Endothelial cell of umbilical vein (primary cell): ENCODE measurements around the gene SLC22A24. TPM values are rescaled to one million over a fixed set of nuclear protein-coding genes. Genes with fewer than 3 reads are reported as not detected.

Experiments
- Bru-seq: library from RNA; stranded (reverse); fragments of 400-500 nt; gene quantifications from one replicate; lab custom pipeline; 2021; lab: Mats Ljungman, UMichigan
- BruChase-seq, 2 experiments: library from RNA; stranded (reverse); fragments of 400-500 nt; gene quantifications; one replicate each; lab custom pipeline; 2021; lab: Mats Ljungman, UMichigan
- BruUV-seq: library from RNA; stranded (reverse); fragments of 400-500 nt; replicated peaks from 2 replicates; lab custom pipeline; 2021; lab: Mats Ljungman, UMichigan
- CTCF ChIA-PET: fragments of 300-600, 350-600 bp; sonication (Branson Sonifier 250); formaldehyde crosslinking; loops from one replicate; lab custom pipeline; 2021; ENCODE audit warnings: antibody characterized with exemption, inconsistent platforms; lab: Charles Lee
- POLR2A ChIA-PET: fragments of 300-600, 350-600 bp; sonication (Branson Sonifier 250); formaldehyde crosslinking; loops from one replicate; lab custom pipeline; 2021; ENCODE audit warnings: antibody characterized with exemption, inconsistent platforms; lab: Charles Lee
- DNase-seq: peaks from one replicate; pipeline ENCODE4 v3.0.0-alpha.2; 2011; ENCODE audit warnings: low read depth, low spot score
- FAIRE-seq: peaks from 2 replicates; lab custom pipeline; 2011; peaks lifted over from hg19 to GRCh38; lab: Jason Lieb, UNC
- H2AFZ ChIP-seq: 2 replicates; pipeline ENCODE4 v1.6.0; 2012; ENCODE audit warnings: low read depth, low read length, control low read depth, inconsistent platforms
- H3K27ac ChIP-seq: 2 replicates; pipeline ENCODE4 v1.5.1; 2011; ENCODE audit warnings: low read depth, mild to moderate bottlenecking, control low read depth, low read length, moderate library complexity; ENCODE audit not compliant: insufficient read depth
- H3K27me3 ChIP-seq, 2 experiments: 2 replicates each; pipeline versions ENCODE4 v1.6.0 to v1.6.1; 2011; ENCODE audit warnings: low read length in 2 of 2, mixed read lengths in 1 of 2; ENCODE audit not compliant: control insufficient read depth in 2 of 2, insufficient read depth in 2 of 2
- H3K36me3 ChIP-seq, 2 experiments: 2 replicates in 1 of 2; 3 replicates in 1 of 2; pipeline ENCODE4 v1.5.1; 2011; ENCODE audit warnings: low read length in 2 of 2, mild to moderate bottlenecking in 1 of 2, moderate library complexity in 1 of 2; ENCODE audit not compliant: control insufficient read depth in 2 of 2, insufficient read depth in 2 of 2; ENCODE audit errors: extremely low read depth in 1 of 2
- H3K4me1 ChIP-seq: 3 replicates; pipeline ENCODE4 v1.5.1; 2011; ENCODE audit warnings: mild to moderate bottlenecking, low read length; ENCODE audit not compliant: control insufficient read depth, insufficient read depth; ENCODE audit errors: extremely low read depth
- H3K4me2 ChIP-seq: 2 replicates; pipeline ENCODE4 v1.6.1; 2011; ENCODE audit warnings: low read length, control low read depth, mixed read lengths; ENCODE audit not compliant: insufficient read depth
- H3K4me3 ChIP-seq, 3 experiments: fragments of 200-600 bp in 1 of 3; sonication (generic), shearing (Covaris generic) in 1 of 3; replicated peaks in 1 of 3; 2 replicates each; pipeline ENCODE4 v1.5.1; 2011 to 2016; ENCODE audit warnings: control low read depth in 3 of 3, low read length in 3 of 3, mild to moderate bottlenecking in 2 of 3, inconsistent platforms in 1 of 3, low read depth in 1 of 3, moderate library complexity in 1 of 3; ENCODE audit not compliant: insufficient read depth in 1 of 3
- H3K79me2 ChIP-seq: 2 replicates; pipeline ENCODE4 v1.6.0; 2012; ENCODE audit warnings: low read length, inconsistent platforms; ENCODE audit not compliant: control insufficient read depth, insufficient read depth
- H3K9ac ChIP-seq: replicated peaks from 2 replicates; pipeline ENCODE3; 2011; ENCODE audit warnings: low read length, control low read depth; ENCODE audit not compliant: insufficient read depth; ENCODE audit errors: extremely low read depth
- H3K9me1 ChIP-seq: replicated peaks from 3 replicates; pipeline ENCODE4 v1.6.0; 2011; ENCODE audit warnings: mild to moderate bottlenecking, low read length; ENCODE audit not compliant: control insufficient read depth, insufficient read depth; ENCODE audit errors: extremely low read depth
- H3K9me3 ChIP-seq: replicated peaks from 2 replicates; pipeline ENCODE4 v1.5.1; 2012; ENCODE audit warnings: low read length, inconsistent platforms; ENCODE audit not compliant: control insufficient read depth, insufficient read depth
- H4K20me1 ChIP-seq: replicated peaks from 2 replicates; pipeline ENCODE3; 2011; ENCODE audit warnings: mild to moderate bottlenecking, low read length; ENCODE audit not compliant: control insufficient read depth, insufficient read depth; ENCODE audit errors: extremely low read depth
- CTCF ChIP-seq, 2 donors: IDR thresholded peaks; 1 replicate in 1 of 2; 2 replicates in 1 of 2; pipeline ENCODE4 v1.5.1; 2011; ENCODE audit warnings: low read length in 2 of 2, mild to moderate bottlenecking in 2 of 2, moderate library complexity in 2 of 2, control low read depth in 1 of 2, inconsistent platforms in 1 of 2, low read depth in 1 of 2; ENCODE audit not compliant: insufficient read depth in 1 of 2; ENCODE audit errors: extremely low read depth in 1 of 2
- EZH2 ChIP-seq: IDR thresholded peaks from 2 replicates; pipeline ENCODE4 v1.6.1; 2012; ENCODE audit warnings: borderline replicate concordance, low read depth, mild to moderate bottlenecking, moderate library complexity, low read length, inconsistent platforms; ENCODE audit not compliant: severe bottlenecking
- FOS ChIP-seq: IDR thresholded peaks from 2 replicates; pipeline ENCODE4 v1.6.1; 2011; ENCODE audit warnings: mild to moderate bottlenecking, low read length, moderate library complexity, borderline replicate concordance; ENCODE audit not compliant: insufficient read depth
- GATA2 ChIP-seq: IDR thresholded peaks from 2 replicates; pipeline ENCODE4 v1.7.0; 2011; ENCODE audit warnings: low read depth, mild to moderate bottlenecking, moderate library complexity, mixed read lengths, low read length; ENCODE audit not compliant: insufficient read length, insufficient read depth
- JUN ChIP-seq: IDR thresholded peaks from 2 replicates; pipeline ENCODE4 v1.6.1; 2011; ENCODE audit warnings: borderline replicate concordance, low read depth; ENCODE audit not compliant: insufficient read length, insufficient read depth
- MAX ChIP-seq: IDR thresholded peaks from 2 replicates; pipeline ENCODE4 v1.6.1; 2011; ENCODE audit not compliant: insufficient read depth, insufficient read length
- MYC ChIP-seq: IDR thresholded peaks from one replicate; pipeline ENCODE4 v1.6.1; 2011; ENCODE audit warnings: mild to moderate bottlenecking, low read depth, low read length
- POLR2A ChIP-seq: IDR thresholded peaks from 2 replicates; pipeline ENCODE4 v1.6.1; 2012; ENCODE audit warnings: low read depth, mild to moderate bottlenecking, control low read depth, low read length
- POLR2AphosphoS5 ChIP-seq: IDR thresholded peaks from 2 replicates; pipeline ENCODE4 v1.6.1; 2012; ENCODE audit warnings: low read depth, mild to moderate bottlenecking, control low read depth, low read length, moderate library complexity; ENCODE audit not compliant: insufficient read depth
- dilution Hi-C: fragments of 300-500 bp; cut with MboI; formaldehyde crosslinking; loops from one replicate; pipeline ENCODE4 v1.15.0; 2019; ENCODE audit warnings: low sequenced_read_pairs; ENCODE audit not compliant: extremely low pct_ligation_motif_present
- intact Hi-C: fragments of 100-400 bp; cut with micrococcal nuclease; formaldehyde crosslinking; loops from one replicate; pipeline ENCODE4 v1.10.0; 2022
- long read RNA-seq: library from polyadenylated mRNA; stranded (forward); transcript quantifications from one replicate; pipeline ENCODE4 v2.0.0, GENCODE V29; 2021
- polyA minus RNA-seq, 3 experiments: library from RNA; depleted of rRNA, polyadenylated mRNA; stranded (reverse); fragments of >200 nt; gene quantifications; 1 replicate in 1 of 3; 2 replicates in 2 of 3; pipeline ENCODE4 v1.2.3, GENCODE V29; 2011
- polyA plus RNA-seq, 4 experiments: library from polyadenylated mRNA; depleted of rRNA in 3 of 4; stranded (reverse) in 3 of 4; unstranded in 1 of 4; fragments of >200 nt; gene quantifications; 2 replicates each; pipeline versions ENCODE4 v1.2.1 to v1.2.3, GENCODE V29; 2011 to 2012; ENCODE audit warnings: missing spikeins in 1 of 4
- total RNA-seq: library from RNA; stranded (reverse); gene quantifications from 2 replicates; pipeline ENCODE4 v1.2.3, GENCODE V29; 2021

Gene SLC22A24
- not detected in 2 replicates for total RNA-seq
- not detected in 2 replicates for polyA plus RNA-seq
- polyA plus RNA-seq (2011; cell fraction: cytosol; rRNA removed): not detected in 2 replicates
- polyA plus RNA-seq (2011; cell fraction: nucleus; rRNA removed): not detected in 2 replicates
- polyA plus RNA-seq (2012): not detected in 2 replicates
- polyA minus RNA-seq: not detected in 2 replicates
- not detected for polyA minus RNA-seq (2011; cell fraction: cytosol; rRNA and poly(A)+ RNA removed)
- not detected in 2 replicates for polyA minus RNA-seq (2011; cell fraction: nucleus; rRNA and poly(A)+ RNA removed)
- percentile 3 among the genes with signal in this experiment for Bru-seq, nascent RNA
- percentile 3 among the genes with signal in this experiment for BruChase-seq, experiment 1, labeled RNA remaining after a 6-hour chase
- percentile 2 among the genes with signal in this experiment for BruChase-seq, experiment 2, labeled RNA remaining after a 2-hour chase
- long read RNA-seq: 0 reads

- H3K9me3 ChIP-seq: no peaks in the 10 kb centered on the region
- H3K36me3 ChIP-seq: no peaks in the 10 kb centered on the region
- H3K79me2 ChIP-seq: no peaks in the 10 kb centered on the region
- BruUV-seq: no TSS peak
- no peak within 1 kb of the TSS for H3K4me3 ChIP-seq
- no peak for TF ChIP-seq POLR2AphosphoS5
- TF ChIP-seq CTCF (IDR thresholded peaks at IDR 0.05; ENCODE audit: extremely low read depth in 1 of 2, insufficient read depth in 1 of 2, low read depth in 1 of 2, low read length in 2 of 2): no peak
- no peak for TF ChIP-seq POLR2A
- no peak for TF ChIP-seq MYC
- TF ChIP-seq GATA2: no peak
- TF ChIP-seq JUN: no peak
- no peak for TF ChIP-seq MAX
- no peak for TF ChIP-seq FOS
- no peak for TF ChIP-seq EZH2
- H3K9ac ChIP-seq: peak within 1 kb of the TSS; percentile 34
- intact Hi-C loops: no loop called here
- ChIA-PET POLR2A (no interaction called here), CTCF (interaction anchor here (3.1 kb wide), 1 partner anchor 16 kb away, joined by 13 read pairs; no protein-coding TSS in a partner anchor)
- H2AFZ ChIP-seq: peak within 1 kb of the TSS; percentile 32
- DNase-seq (no peak), FAIRE-seq (no peak)
- H3K27ac ChIP-seq: peak within 1 kb of the TSS; percentile 97
- H3K9me1 ChIP-seq: no peaks in the 10 kb centered on the region
- dilution Hi-C loops: no loop called here
- no peaks in the 10 kb centered on the region for H3K27me3 ChIP-seq
- H3K4me1 ChIP-seq: peaks cover 30% of the 10 kb centered on the region
- peak within 1 kb of the TSS; percentile 21 for H3K4me2 ChIP-seq
- H4K20me1 ChIP-seq: no peaks in the 10 kb centered on the region
Measured at GRCh38 chr11:63144121-63144520, at the start of gene SLC22A24. SLC22A24 (minus strand) TSS chr11:63144221; CDS start chr11:63143779, 442 bp downstream.
